Liver (tissue), 3 donors: ENCODE data around the gene PPP6R3.

Source experiments
- FOXA1 ChIP-seq: IDR thresholded peaks from 2 replicates; pipeline ENCODE4 v1.6.1; 2016; ENCODE audit warnings: antibody characterized with exemption
- FOXA2 ChIP-seq: IDR thresholded peaks from 2 replicates; pipeline ENCODE4 v1.6.1; 2016; ENCODE audit warnings: antibody characterized with exemption
- GABPA ChIP-seq, 2 donors: IDR thresholded peaks in 1 of 2; conservative IDR thresholded peaks in 1 of 2; 2 replicates each; pipeline ENCODE4 v1.6.1; 2016; ENCODE audit warnings: antibody characterized with exemption in 2 of 2, mild to moderate bottlenecking in 1 of 2, moderate library complexity in 1 of 2
- HNF4G ChIP-seq: IDR thresholded peaks from 2 replicates; pipeline ENCODE4 v1.6.1; 2016; ENCODE audit warnings: antibody characterized with exemption
- JUND ChIP-seq, 2 donors: IDR thresholded peaks; 2 replicates each; pipeline ENCODE4 v1.6.1; 2016; ENCODE audit warnings: antibody characterized with exemption in 2 of 2
- RAD21 ChIP-seq, 2 donors: IDR thresholded peaks; 2 replicates each; pipeline ENCODE4 v1.6.1; 2016; ENCODE audit warnings: antibody characterized with exemption in 2 of 2, mild to moderate bottlenecking in 2 of 2
- SP1 ChIP-seq: IDR thresholded peaks from 2 replicates; pipeline ENCODE4 v1.6.1; 2018; ENCODE audit warnings: antibody characterized with exemption, mild to moderate bottlenecking
- TAF1 ChIP-seq: conservative IDR thresholded peaks from 2 replicates; pipeline ENCODE4 v1.6.1; 2016; ENCODE audit warnings: antibody characterized with exemption, mild to moderate bottlenecking
- YY1 ChIP-seq: IDR thresholded peaks from 2 replicates; pipeline ENCODE4 v1.6.1; 2016; ENCODE audit warnings: antibody characterized with exemption, mild to moderate bottlenecking
- TF ChIP-seq, protein P1 (sequence below): fragments of 150-350 bp; IDR thresholded peaks from 2 replicates; pipeline ENCODE4 v1.5.1; 2017; ENCODE audit warnings: improper control_type of control experiment, low read depth, low read length; ENCODE audit not compliant: missing input control
- TF ChIP-seq, protein P2 (sequence below): IDR thresholded peaks from 2 replicates; pipeline ENCODE4 v1.6.1; 2016; ENCODE audit warnings: antibody characterized with exemption
- TF ChIP-seq, protein P3 (sequence below): IDR thresholded peaks from 2 replicates; pipeline ENCODE4 v1.6.1; 2016; ENCODE audit warnings: antibody characterized with exemption
- TF ChIP-seq, protein P4 (sequence below): IDR thresholded peaks from 2 replicates; pipeline ENCODE4 v1.6.1; 2016; ENCODE audit warnings: antibody characterized with exemption, mild to moderate bottlenecking
- TF ChIP-seq, protein P5 (sequence below): IDR thresholded peaks from 2 replicates; pipeline ENCODE4 v1.6.1; 2016; ENCODE audit warnings: antibody characterized with exemption
- donor health status: healthy.
- donor health status: healthy.

DNA sequence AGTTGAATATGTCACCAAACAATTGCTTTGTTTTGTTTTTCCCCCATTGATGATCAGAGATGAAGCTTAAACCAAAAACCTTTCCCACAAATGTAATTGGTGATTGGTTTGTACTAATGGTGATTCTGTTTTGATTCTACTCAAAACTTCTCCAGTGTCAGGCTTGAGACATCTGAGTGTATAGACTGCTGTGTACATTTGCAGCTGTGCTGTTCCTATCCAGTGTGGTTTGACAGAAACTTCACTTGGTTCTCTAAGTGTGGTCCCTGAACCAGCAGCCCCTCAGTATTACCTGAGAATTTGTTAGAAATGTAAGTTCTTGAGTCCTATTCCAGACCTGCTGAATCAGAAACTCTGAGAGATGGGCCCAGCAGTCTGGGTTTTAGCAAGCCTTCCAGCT lies 84.8 kb downstream of the PPP6R3 start:
- TF ChIP-seq TAF1 (no peak), RAD21 (IDR thresholded peaks at IDR 0.05) (no peak), FOXA1 (no peak), GABPA (IDR thresholded peaks at IDR 0.05 in 1 of 2, conservative IDR thresholded peaks at IDR 0.05 in 1 of 2) (no peak), JUND (IDR thresholded peaks at IDR 0.05) (no peak), YY1 (no peak), FOXA2 (no peak), SP1 (no peak), HNF4G (no peak)
- TF ChIP-seq, protein P1, sequence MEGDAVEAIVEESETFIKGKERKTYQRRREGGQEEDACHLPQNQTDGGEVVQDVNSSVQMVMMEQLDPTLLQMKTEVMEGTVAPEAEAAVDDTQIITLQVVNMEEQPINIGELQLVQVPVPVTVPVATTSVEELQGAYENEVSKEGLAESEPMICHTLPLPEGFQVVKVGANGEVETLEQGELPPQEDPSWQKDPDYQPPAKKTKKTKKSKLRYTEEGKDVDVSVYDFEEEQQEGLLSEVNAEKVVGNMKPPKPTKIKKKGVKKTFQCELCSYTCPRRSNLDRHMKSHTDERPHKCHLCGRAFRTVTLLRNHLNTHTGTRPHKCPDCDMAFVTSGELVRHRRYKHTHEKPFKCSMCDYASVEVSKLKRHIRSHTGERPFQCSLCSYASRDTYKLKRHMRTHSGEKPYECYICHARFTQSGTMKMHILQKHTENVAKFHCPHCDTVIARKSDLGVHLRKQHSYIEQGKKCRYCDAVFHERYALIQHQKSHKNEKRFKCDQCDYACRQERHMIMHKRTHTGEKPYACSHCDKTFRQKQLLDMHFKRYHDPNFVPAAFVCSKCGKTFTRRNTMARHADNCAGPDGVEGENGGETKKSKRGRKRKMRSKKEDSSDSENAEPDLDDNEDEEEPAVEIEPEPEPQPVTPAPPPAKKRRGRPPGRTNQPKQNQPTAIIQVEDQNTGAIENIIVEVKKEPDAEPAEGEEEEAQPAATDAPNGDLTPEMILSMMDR, result no peak
- TF ChIP-seq, protein P2, sequence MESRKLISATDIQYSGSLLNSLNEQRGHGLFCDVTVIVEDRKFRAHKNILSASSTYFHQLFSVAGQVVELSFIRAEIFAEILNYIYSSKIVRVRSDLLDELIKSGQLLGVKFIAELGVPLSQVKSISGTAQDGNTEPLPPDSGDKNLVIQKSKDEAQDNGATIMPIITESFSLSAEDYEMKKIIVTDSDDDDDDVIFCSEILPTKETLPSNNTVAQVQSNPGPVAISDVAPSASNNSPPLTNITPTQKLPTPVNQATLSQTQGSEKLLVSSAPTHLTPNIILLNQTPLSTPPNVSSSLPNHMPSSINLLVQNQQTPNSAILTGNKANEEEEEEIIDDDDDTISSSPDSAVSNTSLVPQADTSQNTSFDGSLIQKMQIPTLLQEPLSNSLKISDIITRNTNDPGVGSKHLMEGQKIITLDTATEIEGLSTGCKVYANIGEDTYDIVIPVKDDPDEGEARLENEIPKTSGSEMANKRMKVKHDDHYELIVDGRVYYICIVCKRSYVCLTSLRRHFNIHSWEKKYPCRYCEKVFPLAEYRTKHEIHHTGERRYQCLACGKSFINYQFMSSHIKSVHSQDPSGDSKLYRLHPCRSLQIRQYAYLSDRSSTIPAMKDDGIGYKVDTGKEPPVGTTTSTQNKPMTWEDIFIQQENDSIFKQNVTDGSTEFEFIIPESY, result no peak
- TF ChIP-seq, protein P3, sequence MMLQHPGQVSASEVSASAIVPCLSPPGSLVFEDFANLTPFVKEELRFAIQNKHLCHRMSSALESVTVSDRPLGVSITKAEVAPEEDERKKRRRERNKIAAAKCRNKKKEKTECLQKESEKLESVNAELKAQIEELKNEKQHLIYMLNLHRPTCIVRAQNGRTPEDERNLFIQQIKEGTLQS, result no peak
- TF ChIP-seq, protein P4, sequence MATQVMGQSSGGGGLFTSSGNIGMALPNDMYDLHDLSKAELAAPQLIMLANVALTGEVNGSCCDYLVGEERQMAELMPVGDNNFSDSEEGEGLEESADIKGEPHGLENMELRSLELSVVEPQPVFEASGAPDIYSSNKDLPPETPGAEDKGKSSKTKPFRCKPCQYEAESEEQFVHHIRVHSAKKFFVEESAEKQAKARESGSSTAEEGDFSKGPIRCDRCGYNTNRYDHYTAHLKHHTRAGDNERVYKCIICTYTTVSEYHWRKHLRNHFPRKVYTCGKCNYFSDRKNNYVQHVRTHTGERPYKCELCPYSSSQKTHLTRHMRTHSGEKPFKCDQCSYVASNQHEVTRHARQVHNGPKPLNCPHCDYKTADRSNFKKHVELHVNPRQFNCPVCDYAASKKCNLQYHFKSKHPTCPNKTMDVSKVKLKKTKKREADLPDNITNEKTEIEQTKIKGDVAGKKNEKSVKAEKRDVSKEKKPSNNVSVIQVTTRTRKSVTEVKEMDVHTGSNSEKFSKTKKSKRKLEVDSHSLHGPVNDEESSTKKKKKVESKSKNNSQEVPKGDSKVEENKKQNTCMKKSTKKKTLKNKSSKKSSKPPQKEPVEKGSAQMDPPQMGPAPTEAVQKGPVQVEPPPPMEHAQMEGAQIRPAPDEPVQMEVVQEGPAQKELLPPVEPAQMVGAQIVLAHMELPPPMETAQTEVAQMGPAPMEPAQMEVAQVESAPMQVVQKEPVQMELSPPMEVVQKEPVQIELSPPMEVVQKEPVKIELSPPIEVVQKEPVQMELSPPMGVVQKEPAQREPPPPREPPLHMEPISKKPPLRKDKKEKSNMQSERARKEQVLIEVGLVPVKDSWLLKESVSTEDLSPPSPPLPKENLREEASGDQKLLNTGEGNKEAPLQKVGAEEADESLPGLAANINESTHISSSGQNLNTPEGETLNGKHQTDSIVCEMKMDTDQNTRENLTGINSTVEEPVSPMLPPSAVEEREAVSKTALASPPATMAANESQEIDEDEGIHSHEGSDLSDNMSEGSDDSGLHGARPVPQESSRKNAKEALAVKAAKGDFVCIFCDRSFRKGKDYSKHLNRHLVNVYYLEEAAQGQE, result no peak
- TF ChIP-seq, protein P5, sequence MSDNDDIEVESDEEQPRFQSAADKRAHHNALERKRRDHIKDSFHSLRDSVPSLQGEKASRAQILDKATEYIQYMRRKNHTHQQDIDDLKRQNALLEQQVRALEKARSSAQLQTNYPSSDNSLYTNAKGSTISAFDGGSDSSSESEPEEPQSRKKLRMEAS, result no peak
